Hepatocyte (in vitro differentiated cells): ENCODE measurements around the gene NAV2. TPM values are rescaled to one million over a fixed set of nuclear protein-coding genes. Genes with fewer than 3 reads are reported as not detected.

ENCODE experiments used
- DNase-seq: peaks from one replicate; pipeline ENCODE4 v3.0.0-alpha.2; 2016; ENCODE audit warnings: low spot score
- H2AFZ ChIP-seq: fragments of 200-600 bp; sonication (generic); 2 replicates; pipeline ENCODE4 v1.6.0; 2016; ENCODE audit warnings: antibody characterized with exemption, mild to moderate bottlenecking
- H3K27ac ChIP-seq: fragments of 200-600 bp; sonication (generic); 2 replicates; pipeline ENCODE4 v1.5.1; 2016; ENCODE audit warnings: mild to moderate bottlenecking
- H3K27me3 ChIP-seq: fragments of 200-600 bp; sonication (generic); 2 replicates; pipeline ENCODE4 v1.6.1; 2016
- H3K36me3 ChIP-seq: fragments of 200-600 bp; sonication (generic); replicated peaks from 2 replicates; pipeline ENCODE4 v1.5.1; 2016; ENCODE audit warnings: low read depth; ENCODE audit not compliant: insufficient read depth
- H3K4me1 ChIP-seq: fragments of 200-600 bp; sonication (generic); 2 replicates; pipeline ENCODE4 v1.5.1; 2016; ENCODE audit warnings: mild to moderate bottlenecking, moderate library complexity; ENCODE audit not compliant: insufficient read depth
- H3K4me2 ChIP-seq: fragments of 200-600 bp; sonication (generic); 2 replicates; pipeline ENCODE4 v1.6.0; 2016
- H3K4me3 ChIP-seq: fragments of 200-600 bp; sonication (generic); 2 replicates; pipeline ENCODE4 v1.5.1; 2016; ENCODE audit warnings: mild to moderate bottlenecking
- H3K79me2 ChIP-seq: fragments of 200-600 bp; sonication (generic); 2 replicates; pipeline ENCODE4 v1.6.0; 2017; ENCODE audit warnings: mild to moderate bottlenecking
- H3K9me2 ChIP-seq: fragments of 200-600 bp; sonication (generic); replicated peaks from 2 replicates; pipeline ENCODE4 v1.6.0; 2017; ENCODE audit warnings: mild to moderate bottlenecking; ENCODE audit not compliant: insufficient read depth
- H3K9me3 ChIP-seq: fragments of 200-600 bp; sonication (generic); 2 replicates; pipeline ENCODE4 v1.5.1; 2016; ENCODE audit warnings: low read depth, mild to moderate bottlenecking
- H4K20me1 ChIP-seq: fragments of 200-600 bp; sonication (generic); 2 replicates; pipeline ENCODE4 v1.6.0; 2016; ENCODE audit warnings: mild to moderate bottlenecking; ENCODE audit not compliant: insufficient read depth, poor library complexity, severe bottlenecking
- EZH2 ChIP-seq: fragments of 200-600 bp; sonication (generic); IDR thresholded peaks from 2 replicates; pipeline ENCODE4 v1.6.1; 2016; ENCODE audit warnings: antibody characterized with exemption, mild to moderate bottlenecking, borderline replicate concordance
- EZH2phosphoT487 ChIP-seq: fragments of 200-600 bp; sonication (generic); IDR thresholded peaks from one replicate; pipeline ENCODE4 v1.6.1; 2018; ENCODE audit warnings: antibody characterized with exemption, mild to moderate bottlenecking, low read depth, moderate library complexity; ENCODE audit not compliant: unreplicated experiment, severe bottlenecking
- WGBS: methylation state at CpG from one replicate; pipeline ENCODE4 v1.1.6; 2016; ENCODE audit warnings: low lambda C conversion rate; ENCODE audit errors: missing lambda C conversion rate; 5-methylcytosine and 5-hydroxymethylcytosine counted together
- polyA plus RNA-seq: library from polyadenylated mRNA; unstranded; fragments of >200 nt; fragmentation: Nextera tagmentation; extraction: Ambion mirVana; gene quantifications from 2 replicates; pipeline ENCODE4 v1.2.1, GENCODE V29; 2016
- total RNA-seq: library from RNA; depleted of rRNA; stranded (reverse); fragments of >200 nt; gene quantifications from 2 replicates; pipeline ENCODE4 v1.2.3, GENCODE V29; 2014
- TF ChIP-seq, protein P1 (sequence below): fragments of 200-600 bp; sonication (generic); IDR thresholded peaks from 2 replicates; pipeline ENCODE4 v1.5.1; 2016; ENCODE audit warnings: antibody characterized with exemption, mild to moderate bottlenecking; ENCODE audit not compliant: poor library complexity

The NAV2 gene
- total and polyA plus RNA-seq, 2 experiments from 2014 or later: 23.7 to 30.8 TPM

DNA sequence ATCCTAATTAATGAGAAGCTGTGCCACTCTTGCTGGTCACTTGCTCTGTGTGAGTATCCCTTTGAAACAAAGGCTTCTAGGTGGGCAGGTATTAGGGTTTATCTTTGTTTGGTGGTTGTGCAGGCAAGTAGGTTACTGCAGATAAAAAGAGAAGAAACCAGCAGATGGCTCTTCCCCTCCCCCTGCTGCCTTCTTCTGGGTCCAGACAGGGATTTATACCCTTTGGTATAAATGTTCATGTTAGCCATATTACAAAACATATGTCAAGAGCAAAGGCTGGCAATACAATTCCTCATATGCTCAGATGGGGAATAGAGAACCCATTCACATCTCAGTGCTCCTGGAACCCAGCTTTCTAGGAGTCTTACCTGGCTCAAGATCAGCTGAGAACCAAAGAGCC is 109.9 kb downstream of the NAV2 start:
- H3K4me3 ChIP-seq: no peak overlapping the region
- H3K79me2 ChIP-seq: peaks cover 52% of the 10 kb centered on the region
- no peaks in the 10 kb centered on the region for H3K9me3 ChIP-seq
- no peak for DNase-seq
- H3K9me2 ChIP-seq: no peaks in the 10 kb centered on the region
- H2AFZ ChIP-seq: no peak overlapping the region
- H3K36me3 ChIP-seq: no peaks in the 10 kb centered on the region
- TF ChIP-seq EZH2: no peak
- TF ChIP-seq, protein P1, sequence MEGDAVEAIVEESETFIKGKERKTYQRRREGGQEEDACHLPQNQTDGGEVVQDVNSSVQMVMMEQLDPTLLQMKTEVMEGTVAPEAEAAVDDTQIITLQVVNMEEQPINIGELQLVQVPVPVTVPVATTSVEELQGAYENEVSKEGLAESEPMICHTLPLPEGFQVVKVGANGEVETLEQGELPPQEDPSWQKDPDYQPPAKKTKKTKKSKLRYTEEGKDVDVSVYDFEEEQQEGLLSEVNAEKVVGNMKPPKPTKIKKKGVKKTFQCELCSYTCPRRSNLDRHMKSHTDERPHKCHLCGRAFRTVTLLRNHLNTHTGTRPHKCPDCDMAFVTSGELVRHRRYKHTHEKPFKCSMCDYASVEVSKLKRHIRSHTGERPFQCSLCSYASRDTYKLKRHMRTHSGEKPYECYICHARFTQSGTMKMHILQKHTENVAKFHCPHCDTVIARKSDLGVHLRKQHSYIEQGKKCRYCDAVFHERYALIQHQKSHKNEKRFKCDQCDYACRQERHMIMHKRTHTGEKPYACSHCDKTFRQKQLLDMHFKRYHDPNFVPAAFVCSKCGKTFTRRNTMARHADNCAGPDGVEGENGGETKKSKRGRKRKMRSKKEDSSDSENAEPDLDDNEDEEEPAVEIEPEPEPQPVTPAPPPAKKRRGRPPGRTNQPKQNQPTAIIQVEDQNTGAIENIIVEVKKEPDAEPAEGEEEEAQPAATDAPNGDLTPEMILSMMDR: no peak
- no peak for TF ChIP-seq EZH2phosphoT487
- H3K27ac ChIP-seq: no peak overlapping the region
- no peak overlapping the region for H3K4me2 ChIP-seq
- no peaks in the 10 kb centered on the region for H3K27me3 ChIP-seq
- peaks cover 5% of the 10 kb centered on the region for H3K4me1 ChIP-seq
- peaks cover 9% of the 10 kb centered on the region for H4K20me1 ChIP-seq

DNA sequence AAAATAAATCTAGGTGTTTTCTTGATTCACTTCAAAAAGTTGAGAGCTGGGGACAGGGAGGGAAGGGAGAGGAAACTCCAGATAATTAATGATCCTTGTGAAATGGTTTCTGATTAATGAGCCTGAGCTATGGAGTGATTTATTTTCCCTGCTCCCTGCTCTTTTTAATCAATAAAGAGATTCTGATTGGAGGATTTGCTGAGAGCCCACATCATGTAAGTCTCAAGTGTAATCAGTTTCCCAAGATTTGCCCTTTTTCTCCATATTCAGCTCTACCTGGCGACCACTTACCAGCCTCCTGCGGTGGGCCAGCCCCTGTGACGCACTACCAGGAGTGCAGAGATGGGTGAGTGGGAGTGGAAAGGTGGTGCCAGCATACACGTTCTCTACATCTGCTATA is 114.0 kb downstream of the NAV2 start:
- Histone ChIP-seq H2AFZ (no peak overlapping the region), H3K79me2 (peaks cover 49% of the 10 kb centered on the region), H3K36me3 (no peaks in the 10 kb centered on the region), H3K27me3 (no peaks in the 10 kb centered on the region), H3K9me3 (no peaks in the 10 kb centered on the region), H3K4me1 (peaks cover 21% of the 10 kb centered on the region), H3K27ac (no peak overlapping the region), H3K4me3 (no peak overlapping the region), H3K4me2 (no peak overlapping the region), H3K9me2 (no peaks in the 10 kb centered on the region), H4K20me1 (peaks cover 9% of the 10 kb centered on the region)
- WGBS: 88% methylated on average over 4 of the region's 4 CpGs
- TF ChIP-seq EZH2 (no peak), EZH2phosphoT487 (no peak)
- TF ChIP-seq, protein P1: no peak
- no peak for DNase-seq

DNA sequence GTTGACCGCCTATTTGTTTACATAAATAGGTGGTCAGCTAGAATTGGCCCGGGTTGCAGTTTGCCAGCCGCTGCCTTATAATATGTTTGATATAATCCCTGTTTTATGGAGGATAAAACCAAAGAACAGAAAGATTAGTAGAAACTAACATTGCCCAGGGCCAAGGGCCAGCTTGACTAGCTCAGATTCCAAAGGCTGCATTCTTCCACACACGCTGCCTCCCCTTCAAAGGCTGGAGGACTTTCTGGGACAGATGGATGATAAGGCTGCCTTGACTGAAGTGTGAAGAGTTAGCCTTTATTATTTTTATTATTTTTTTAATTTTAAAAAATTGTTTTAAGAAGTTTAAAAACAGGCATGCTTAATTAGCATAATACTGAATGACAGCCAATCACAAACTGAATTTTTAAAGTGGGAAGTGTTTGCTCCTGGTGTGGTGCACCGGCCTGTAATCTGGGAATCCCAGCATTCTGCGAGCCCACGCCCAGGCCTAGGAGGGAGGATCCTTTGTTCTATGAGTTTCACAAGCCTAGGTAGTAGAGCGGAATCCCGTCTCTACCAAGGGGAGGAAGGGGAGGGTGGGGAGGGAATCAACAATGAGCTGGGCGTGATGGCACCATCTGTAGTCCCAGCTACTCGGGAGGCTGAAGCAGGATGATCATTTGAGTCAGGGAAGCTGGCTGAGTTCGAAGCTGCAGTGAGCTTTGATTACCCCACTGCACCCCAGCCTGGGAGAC is 114.9 kb downstream of the NAV2 start:
- H3K27ac ChIP-seq: peak overlapping the region; percentile 12
- no peaks in the 10 kb centered on the region for H3K36me3 ChIP-seq
- no peaks in the 10 kb centered on the region for H3K27me3 ChIP-seq
- no peak overlapping the region for H3K4me3 ChIP-seq
- DNase-seq: no peak
- peaks cover 50% of the 10 kb centered on the region for H3K79me2 ChIP-seq
- WGBS: 63% methylated on average over 10 of the region's 12 CpGs
- TF ChIP-seq EZH2phosphoT487 (no peak), EZH2 (no peak)
- TF ChIP-seq, protein P1: no peak
- peaks cover 21% of the 10 kb centered on the region for H3K4me1 ChIP-seq
- H3K9me2 ChIP-seq: no peaks in the 10 kb centered on the region
- no peak overlapping the region for H2AFZ ChIP-seq
- H4K20me1 ChIP-seq: peaks cover 3% of the 10 kb centered on the region
- no peak overlapping the region for H3K4me2 ChIP-seq
- H3K9me3 ChIP-seq: no peaks in the 10 kb centered on the region
